PC-9 (cell line): ENCODE data around the gene MOB1A.

Experiments used
- CTCF ChIP-seq: fragments of 200-600 bp; sonication (generic); conservative IDR thresholded peaks from 2 replicates; pipeline ENCODE4 v1.6.1; 2017; ENCODE audit warnings: mixed run types, antibody characterized with exemption, mild to moderate bottlenecking, moderate library complexity
- EZH2 ChIP-seq: fragments of 200-600 bp; sonication (generic); IDR thresholded peaks from 2 replicates; pipeline ENCODE4 v1.8.0; 2017; ENCODE audit warnings: antibody characterized with exemption, low read depth

GRCh38 chr2:74178211-74179062, at the start of gene MOB1A:
- TF ChIP-seq CTCF (no peak), EZH2 (no peak)
